Cerebellar nuclear complex (tissue), 1 donor: ENCODE results near the gene CTIF.

Source experiments
- DNase-seq, 2 experiments: peaks; one replicate each; lab custom pipeline; 2025; lab: John Stamatoyannopoulos, UW

Gene CTIF

GRCh38 chr18:48776156-48776555 is 237.3 kb downstream of the CTIF start:
- DNase-seq = no peak

- no peak for DNase-seq
Observed at GRCh38 chr18:48776641-48777025, 237.8 kb downstream of the CTIF start.

- no peak for DNase-seq
Observed at GRCh38 chr18:48777026-48777743, 238.4 kb downstream of the CTIF start.

- DNase-seq = no peak
Observed at GRCh38 chr18:48777744-48778116, 238.9 kb downstream of the CTIF start.

- no peak for DNase-seq
Observed at GRCh38 chr18:48778344-48779011, 239.6 kb downstream of the CTIF start.

- no peak for DNase-seq
Observed at GRCh38 chr18:48779462-48779861, 240.6 kb downstream of the CTIF start.

- no peak for DNase-seq
Observed at GRCh38 chr18:48780201-48780912, 241.5 kb downstream of the CTIF start.

- no peak for DNase-seq
Observed at GRCh38 chr18:48780913-48781162, 242.0 kb downstream of the CTIF start.

- DNase-seq = no peak
Observed at GRCh38 chr18:48781163-48781987, 242.5 kb downstream of the CTIF start.

GRCh38 chr18:48781988-48782363 is 243.1 kb downstream of the CTIF start:
- DNase-seq = no peak

- DNase-seq = no peak
Observed at GRCh38 chr18:48782381-48782861, 243.6 kb downstream of the CTIF start.

GRCh38 chr18:48783616-48784520 is 245.0 kb downstream of the CTIF start:
- no peak for DNase-seq

GRCh38 chr18:48784656-48785055 is 245.8 kb downstream of the CTIF start:
- no peak for DNase-seq

- DNase-seq = no peak
Observed at GRCh38 chr18:48785091-48785614, 246.3 kb downstream of the CTIF start.

- no peak for DNase-seq
Observed at GRCh38 chr18:48785736-48786454, 247.1 kb downstream of the CTIF start.

- DNase-seq = no peak
Observed at GRCh38 chr18:48786455-48787202, 247.8 kb downstream of the CTIF start.

GRCh38 chr18:48787203-48788151 is 248.6 kb downstream of the CTIF start:
- DNase-seq = no peak

- no peak for DNase-seq
Observed at GRCh38 chr18:48788373-48788772, 249.5 kb downstream of the CTIF start.
